ENCODE results near the gene MPV17L2. TPM values are rescaled to one million over a fixed set of nuclear protein-coding genes. Genes with fewer than 3 reads are reported as not detected.

Gene MPV17L2
- polyA plus RNA-seq, 2 of the 4 experiments (the other 2 are of a cell fraction), result 8.3 to 13.9 TPM

GRCh38 chr19:18192673-18193387, at the start of gene MPV17L2 (continued):
- peak; percentile 88 for TF ChIP-seq HOXB13 (CRISPR knock-in tag; IDR thresholded peaks at IDR 0.05; ENCODE audit: low read depth)
- TF ChIP-seq ZFP36 (IDR thresholded peaks at IDR 0.05; ENCODE audit: borderline replicate concordance, partially characterized antibody), result no peak
- TF ChIP-seq CBX2 (IDR thresholded peaks at IDR 0.05; ENCODE audit: borderline replicate concordance, low read depth), result no peak
- no peak for TF ChIP-seq CEBPB (IDR thresholded peaks at IDR 0.05)
- TF ChIP-seq MAZ (IDR thresholded peaks at IDR 0.05; ENCODE audit: borderline replicate concordance, low read depth, low read length), result no peak
- no peak for TF ChIP-seq HOXA7 (CRISPR knock-in tag; IDR thresholded peaks at IDR 0.05)
- no peak for TF ChIP-seq ZC3H11A (IDR thresholded peaks at IDR 0.05)
- no peak for TF ChIP-seq PHF8 (IDR thresholded peaks at IDR 0.05; ENCODE audit: borderline replicate concordance, low read depth)
- no peak for TF ChIP-seq BHLHE40 (IDR thresholded peaks at IDR 0.05; ENCODE audit: low read depth, low read length)
- TF ChIP-seq CHD4 (IDR thresholded peaks at IDR 0.05; ENCODE audit: borderline replicate concordance), result no peak
- TF ChIP-seq HDAC2 (IDR thresholded peaks at IDR 0.05), result no peak
- no peak for TF ChIP-seq BCL3 (IDR thresholded peaks at IDR 0.05)
- no peak for TF ChIP-seq RNF2 (IDR thresholded peaks at IDR 0.05; ENCODE audit: borderline replicate concordance, low read depth)
- TF ChIP-seq ATOH8 (CRISPR knock-in tag; IDR thresholded peaks at IDR 0.05; ENCODE audit: low read depth), result peak; percentile 71; the same call in 1 of the 2 replicates
- no peak for TF ChIP-seq RAD21 (conservative IDR thresholded peaks at IDR 0.05 in 1 of 2, IDR thresholded peaks at IDR 0.05 in 1 of 2)
- no peak for TF ChIP-seq USF2 (IDR thresholded peaks at IDR 0.05)
- no peak for TF ChIP-seq TP53 (CRISPR knock-in tag; IDR thresholded peaks at IDR 0.05)
- no peak for TF ChIP-seq CBX8 (IDR thresholded peaks at IDR 0.05)
- TF ChIP-seq HES2 (IDR thresholded peaks at IDR 0.05), result no peak
- TF ChIP-seq RCOR1 (IDR thresholded peaks at IDR 0.05; ENCODE audit: low read depth, low read length), result no peak
- TF ChIP-seq FOSB (CRISPR knock-in tag; IDR thresholded peaks at IDR 0.05), result no peak
- TF ChIP-seq MYC (IDR thresholded peaks at IDR 0.05; ENCODE audit: borderline replicate concordance, low read length), result no peak
- TF ChIP-seq NR3C1 (IDR thresholded peaks at IDR 0.05), result no peak
- no peak for TF ChIP-seq CTCF (IDR thresholded peaks at IDR 0.05)
- TF ChIP-seq SMC3 (IDR thresholded peaks at IDR 0.05), result no peak

Measured in A549 (cell line).